Stomach (tissue), 9 donors: ENCODE measurements around the gene PRMT7. TPM values are rescaled to one million over a fixed set of nuclear protein-coding genes. Genes with fewer than 3 reads are reported as not detected.

Source experiments
- DNase-seq, 2 donors: peaks; one replicate each; pipeline versions ENCODE4 v3.0.0 to v3.0.0-alpha.2; 2013 to 2019
- H3K27ac ChIP-seq, 5 donors: fragments of 200-600 bp in 4 of 5; sonication (generic) in 4 of 5; one replicate each; pipeline ENCODE4 v1.5.1; 2013 to 2019; ENCODE audit warnings: mild to moderate bottlenecking in 1 of 5, moderate library complexity in 1 of 5
- H3K27me3 ChIP-seq, 3 donors: fragments of 200-600 bp; sonication (generic); one replicate each; pipeline ENCODE4 v1.5.1; 2017 to 2019; ENCODE audit warnings: mixed run types in 1 of 3
- H3K36me3 ChIP-seq, 4 donors: fragments of 200-600 bp; sonication (generic); 1 replicate in 3 of 4; 2 replicates in 1 of 4; pipeline ENCODE4 v1.5.1; 2016 to 2019
- H3K4me1 ChIP-seq, 4 donors: fragments of 200-600 bp; sonication (generic); one replicate each; pipeline ENCODE4 v1.5.1; 2016 to 2019
- H3K4me3 ChIP-seq, 4 donors: fragments of 200-600 bp; sonication (generic) in 3 of 4; one replicate each; pipeline ENCODE4 v1.5.1; 2016 to 2019; ENCODE audit warnings: mild to moderate bottlenecking in 1 of 4
- H3K9me3 ChIP-seq, 4 donors: fragments of 200-600 bp; sonication (generic); one replicate each; pipeline ENCODE4 v1.5.1; 2016 to 2019
- EP300 ChIP-seq: sonication (generic); formaldehyde crosslinking; IDR thresholded peaks from one replicate; pipeline ENCODE4 v1.6.1; 2017; ENCODE audit warnings: antibody characterized with exemption
- POLR2A ChIP-seq, 4 donors: fragments of 450-650 bp; IDR thresholded peaks; one replicate each; pipeline ENCODE4 v1.6.1; 2016; ENCODE audit warnings: antibody characterized with exemption in 4 of 4, control low read depth in 2 of 4, mild to moderate bottlenecking in 1 of 4, moderate library complexity in 1 of 4
- POLR2AphosphoS5 ChIP-seq, 3 donors: sonication (generic); formaldehyde crosslinking; IDR thresholded peaks; one replicate each; pipeline ENCODE4 v1.6.1; 2016; ENCODE audit warnings: antibody characterized with exemption in 3 of 3
- WGBS, 5 donors: extraction: QIAGEN DNeasy Blood & Tissue Kit in 3 of 5; methylation state at CpG; one replicate each; pipeline versions ENCODE4 v1.1.5 to v1.1.7; 2013 to 2018; 5-methylcytosine and 5-hydroxymethylcytosine counted together
- intact Hi-C: fragments of 100-400 bp; cut with DNase I; formaldehyde crosslinking; loops from one replicate; pipeline ENCODE4 v1.15.1; 2023; ENCODE audit warnings: low total_unique reads
- polyA plus RNA-seq, 3 donors: library from polyadenylated mRNA; stranded (reverse); fragments of 200-250 nt; gene quantifications; one replicate each; pipeline ENCODE4 v1.2.3, GENCODE V29; 2013
- total RNA-seq, 5 donors: library from RNA; depleted of rRNA; stranded (reverse); fragments of >200 nt; gene quantifications; one replicate each; pipeline versions ENCODE4 v1.1.0 to v1.2.3, GENCODE V29; 2014 to 2016
- TF ChIP-seq, protein P1 (sequence below), 7 experiments: fragments of 450-650 bp in 4 of 7; fragments of 200-600 bp in 3 of 7; sonication (generic) in 3 of 7; IDR thresholded peaks; one replicate each; pipeline ENCODE4 v1.5.1; 2016 to 2019; ENCODE audit warnings: antibody characterized with exemption in 7 of 7, control low read depth in 2 of 7, mild to moderate bottlenecking in 1 of 7
- donor health status: healthy with polysubstance abuse.
- donor health status: Bipolar disorder and iron deficiency.
- donor health status: healthy.

Gene PRMT7
- total and polyA plus RNA-seq, 8 donors = 22.4 to 88.8 (median 37.2) TPM

GRCh38 chr16:68345351-68345810 lies 34.6 kb downstream of the PRMT7 start:
- Histone ChIP-seq H3K4me1 (no peaks in the 10 kb centered on the region), H3K9me3 (no peaks in the 10 kb centered on the region), H3K27me3 (no peaks in the 10 kb centered on the region), H3K36me3 (peaks cover 42 to 96% (median 95%) of the 10 kb centered on the region in 4 donors), H3K4me3 (no peak overlapping the region), H3K27ac (no peak overlapping the region)
- intact Hi-C loops = no loop called here
- 76 to 82% (median 78%) methylated on average over 8 to 11 of the region's 11 CpGs for WGBS, 5 donors
- DNase-seq = no peak
- no peak for TF ChIP-seq POLR2AphosphoS5 (IDR thresholded peaks at IDR 0.05)
- no peak for TF ChIP-seq POLR2A (IDR thresholded peaks at IDR 0.05)
- no peak for TF ChIP-seq EP300
- TF ChIP-seq, protein P1, sequence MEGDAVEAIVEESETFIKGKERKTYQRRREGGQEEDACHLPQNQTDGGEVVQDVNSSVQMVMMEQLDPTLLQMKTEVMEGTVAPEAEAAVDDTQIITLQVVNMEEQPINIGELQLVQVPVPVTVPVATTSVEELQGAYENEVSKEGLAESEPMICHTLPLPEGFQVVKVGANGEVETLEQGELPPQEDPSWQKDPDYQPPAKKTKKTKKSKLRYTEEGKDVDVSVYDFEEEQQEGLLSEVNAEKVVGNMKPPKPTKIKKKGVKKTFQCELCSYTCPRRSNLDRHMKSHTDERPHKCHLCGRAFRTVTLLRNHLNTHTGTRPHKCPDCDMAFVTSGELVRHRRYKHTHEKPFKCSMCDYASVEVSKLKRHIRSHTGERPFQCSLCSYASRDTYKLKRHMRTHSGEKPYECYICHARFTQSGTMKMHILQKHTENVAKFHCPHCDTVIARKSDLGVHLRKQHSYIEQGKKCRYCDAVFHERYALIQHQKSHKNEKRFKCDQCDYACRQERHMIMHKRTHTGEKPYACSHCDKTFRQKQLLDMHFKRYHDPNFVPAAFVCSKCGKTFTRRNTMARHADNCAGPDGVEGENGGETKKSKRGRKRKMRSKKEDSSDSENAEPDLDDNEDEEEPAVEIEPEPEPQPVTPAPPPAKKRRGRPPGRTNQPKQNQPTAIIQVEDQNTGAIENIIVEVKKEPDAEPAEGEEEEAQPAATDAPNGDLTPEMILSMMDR (IDR thresholded peaks at IDR 0.05) = no peak

GRCh38 chr16:68345958-68346635 lies 35.3 kb downstream of the PRMT7 start:
- Histone ChIP-seq H3K36me3 (peaks cover 38 to 96% (median 95%) of the 10 kb centered on the region in 4 donors), H3K27me3 (no peaks in the 10 kb centered on the region), H3K9me3 (no peaks in the 10 kb centered on the region), H3K4me1 (peaks cover 0 to 1% (median 0%) of the 10 kb centered on the region in 4 donors), H3K4me3 (no peak overlapping the region), H3K27ac (no peak overlapping the region)
- WGBS, 5 donors = 94 to 97% (median 96%) methylated on average over 16 of the region's 16 CpGs
- TF ChIP-seq EP300 (no peak), POLR2A (IDR thresholded peaks at IDR 0.05) (no peak), POLR2AphosphoS5 (IDR thresholded peaks at IDR 0.05) (no peak)
- TF ChIP-seq, protein P1 (IDR thresholded peaks at IDR 0.05) = no peak
- DNase-seq = no peak
- intact Hi-C loops = no loop called here

GRCh38 chr16:68346892-68347480 lies 36.2 kb downstream of the PRMT7 start:
- intact Hi-C loops = no loop called here
- Histone ChIP-seq H3K9me3 (no peaks in the 10 kb centered on the region), H3K27ac (no peak overlapping the region), H3K4me3 (no peak overlapping the region), H3K36me3 (peaks cover 37 to 96% (median 95%) of the 10 kb centered on the region in 4 donors), H3K4me1 (peaks cover 5 to 7% (median 6%) of the 10 kb centered on the region in 4 donors), H3K27me3 (no peaks in the 10 kb centered on the region)
- no peak for TF ChIP-seq POLR2AphosphoS5 (IDR thresholded peaks at IDR 0.05)
- no peak for TF ChIP-seq EP300
- TF ChIP-seq, protein P1 (IDR thresholded peaks at IDR 0.05) = no peak
- no peak for TF ChIP-seq POLR2A (IDR thresholded peaks at IDR 0.05)
- 91 to 95% (median 91%) methylated on average over 9 to 12 of the region's 12 CpGs for WGBS, 5 donors
- DNase-seq = no peak

- no peaks in the 10 kb centered on the region for H3K27me3 ChIP-seq
- TF ChIP-seq POLR2A (IDR thresholded peaks at IDR 0.05) (no peak), POLR2AphosphoS5 (IDR thresholded peaks at IDR 0.05) (no peak), EP300 (no peak)
- TF ChIP-seq, protein P1 (IDR thresholded peaks at IDR 0.05) = no peak
- H3K27ac ChIP-seq = no peak overlapping the region
- H3K4me1 ChIP-seq = peaks cover 6 to 9% (median 7%) of the 10 kb centered on the region in 4 donors
- intact Hi-C loops = no loop called here
- no peak overlapping the region for H3K4me3 ChIP-seq
- 85 to 95% (median 88%) methylated on average over 4 of the region's 4 CpGs for WGBS, 5 donors
- no peaks in the 10 kb centered on the region for H3K9me3 ChIP-seq
- H3K36me3 ChIP-seq = peaks cover 38 to 96% (median 95%) of the 10 kb centered on the region in 4 donors
- DNase-seq = no peak
These were observed 36.8 kb downstream of the PRMT7 start for GRCh38 chr16:68347605-68348004.
